Measurements from ENCODE around the gene ACCSL.

DNA sequence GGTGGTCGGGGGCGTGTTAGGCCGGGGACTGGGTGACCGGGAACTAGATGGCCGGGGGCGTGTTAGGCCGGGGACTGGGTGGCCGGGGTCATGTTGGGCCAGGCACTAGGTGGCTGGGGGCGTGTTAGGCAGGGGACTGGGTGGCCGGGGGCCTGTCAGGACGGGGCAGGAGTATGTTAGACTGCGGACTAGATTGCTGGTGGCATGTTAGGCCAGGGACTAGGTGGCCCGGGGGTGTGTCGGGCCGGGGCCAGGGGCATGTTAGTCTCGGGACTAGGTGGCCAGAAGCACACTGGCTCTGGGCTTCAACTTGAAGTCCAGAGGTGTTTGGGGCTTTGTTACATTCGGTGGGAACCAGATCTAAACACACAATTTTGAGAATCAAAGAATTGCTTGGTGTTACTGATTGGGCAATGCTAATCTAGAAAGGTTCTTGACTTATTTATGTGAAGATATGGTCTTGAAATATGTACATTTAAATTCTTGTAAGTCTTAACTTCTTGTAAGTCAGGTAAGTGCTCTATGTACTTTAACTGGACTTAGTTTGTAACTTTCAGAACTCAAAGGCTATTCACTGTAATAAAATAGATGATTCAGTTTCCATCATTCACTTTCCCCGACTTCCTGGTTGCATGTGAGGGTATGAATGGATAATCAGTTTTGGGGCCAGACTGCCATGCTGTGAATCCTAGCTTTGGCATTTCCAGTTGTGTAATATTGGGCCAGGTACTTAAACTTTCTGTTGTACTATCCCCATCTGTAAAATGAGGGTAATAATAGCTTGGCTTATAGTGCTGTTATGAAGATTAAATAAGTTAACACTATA lies 48.8 kb downstream of the ACCSL start:
- TF ChIP-seq, protein P1, sequence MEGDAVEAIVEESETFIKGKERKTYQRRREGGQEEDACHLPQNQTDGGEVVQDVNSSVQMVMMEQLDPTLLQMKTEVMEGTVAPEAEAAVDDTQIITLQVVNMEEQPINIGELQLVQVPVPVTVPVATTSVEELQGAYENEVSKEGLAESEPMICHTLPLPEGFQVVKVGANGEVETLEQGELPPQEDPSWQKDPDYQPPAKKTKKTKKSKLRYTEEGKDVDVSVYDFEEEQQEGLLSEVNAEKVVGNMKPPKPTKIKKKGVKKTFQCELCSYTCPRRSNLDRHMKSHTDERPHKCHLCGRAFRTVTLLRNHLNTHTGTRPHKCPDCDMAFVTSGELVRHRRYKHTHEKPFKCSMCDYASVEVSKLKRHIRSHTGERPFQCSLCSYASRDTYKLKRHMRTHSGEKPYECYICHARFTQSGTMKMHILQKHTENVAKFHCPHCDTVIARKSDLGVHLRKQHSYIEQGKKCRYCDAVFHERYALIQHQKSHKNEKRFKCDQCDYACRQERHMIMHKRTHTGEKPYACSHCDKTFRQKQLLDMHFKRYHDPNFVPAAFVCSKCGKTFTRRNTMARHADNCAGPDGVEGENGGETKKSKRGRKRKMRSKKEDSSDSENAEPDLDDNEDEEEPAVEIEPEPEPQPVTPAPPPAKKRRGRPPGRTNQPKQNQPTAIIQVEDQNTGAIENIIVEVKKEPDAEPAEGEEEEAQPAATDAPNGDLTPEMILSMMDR (IDR thresholded peaks at IDR 0.05), result no peak
- TF ChIP-seq POLR2A (IDR thresholded peaks at IDR 0.05), result no peak
